ENCODE data around the gene CPM.
A peak's percentile ranks its signal among the peaks of the same experiment; 100 is the strongest.
"Not testable (repeated sequence)": the region's sequence is repeated elsewhere in the genome, so short reads cannot be mapped to it uniquely, and the experiment has no call there.

Gene CPM

GRCh38 chr12:68815232-68815927 lies 117.6 kb downstream of the CPM start:
- no peak for TF ChIP-seq CTCF (IDR thresholded peaks at IDR 0.05)
- Histone ChIP-seq H3K36me3 (peaks cover 63 to 77% (median 74%) of the 10 kb centered on the region in 3 donors), H3K4me3 (no peak overlapping the region), H3K4me1 (peaks cover 0 to 53% (median 23%) of the 10 kb centered on the region in 4 donors), H3K27me3 (no peaks in the 10 kb centered on the region), H3K27ac (no peak overlapping the region), H3K9me3 (no peaks in the 10 kb centered on the region)
- intact Hi-C loops (cut with DNase I; ENCODE audit: low total_unique reads): loop anchor here (10.0 kb wide), 1 partner anchor 491 kb away; no protein-coding TSS in a partner anchor
- DNase-seq: no peak

GRCh38 chr12:68814490-68815231 lies 118.3 kb downstream of the CPM start:
- H3K4me3 ChIP-seq: no peak overlapping the region
- peaks cover 64 to 81% (median 77%) of the 10 kb centered on the region in 3 donors for H3K36me3 ChIP-seq
- H3K9me3 ChIP-seq: no peaks in the 10 kb centered on the region
- intact Hi-C loops (cut with DNase I; ENCODE audit: low total_unique reads): loop anchor here (10.0 kb wide), 1 partner anchor 490 kb away; no protein-coding TSS in a partner anchor
- no peak for TF ChIP-seq CTCF (IDR thresholded peaks at IDR 0.05)
- H3K27ac ChIP-seq: no peak overlapping the region
- no peak for DNase-seq
- H3K4me1 ChIP-seq: peaks cover 0 to 58% (median 24%) of the 10 kb centered on the region in 4 donors
- H3K27me3 ChIP-seq: no peaks in the 10 kb centered on the region

- intact Hi-C loops (cut with DNase I; ENCODE audit: low total_unique reads): loop anchor here (10.0 kb wide), 1 partner anchor 488 kb away; no protein-coding TSS in a partner anchor
- no peak overlapping the region for H3K27ac ChIP-seq
- H3K27me3 ChIP-seq: no peaks in the 10 kb centered on the region
- DNase-seq: no peak
- peaks cover 0 to 64% (median 24%) of the 10 kb centered on the region in 4 donors for H3K4me1 ChIP-seq
- no peaks in the 10 kb centered on the region for H3K9me3 ChIP-seq
- H3K4me3 ChIP-seq: no peak overlapping the region
- no peak for TF ChIP-seq CTCF (IDR thresholded peaks at IDR 0.05)
- peaks cover 54 to 74% (median 65%) of the 10 kb centered on the region in 3 donors for H3K36me3 ChIP-seq
Observed at GRCh38 chr12:68813242-68813593, 119.8 kb downstream of the CPM start.

GRCh38 chr12:68812553-68813241 lies 120.3 kb downstream of the CPM start:
- no peaks in the 10 kb centered on the region for H3K9me3 ChIP-seq
- no peak for TF ChIP-seq CTCF (IDR thresholded peaks at IDR 0.05)
- no peak for DNase-seq
- peaks cover 0 to 64% (median 24%) of the 10 kb centered on the region in 4 donors for H3K4me1 ChIP-seq
- peaks cover 49 to 70% (median 60%) of the 10 kb centered on the region in 3 donors for H3K36me3 ChIP-seq
- no peaks in the 10 kb centered on the region for H3K27me3 ChIP-seq
- no peak overlapping the region for H3K27ac ChIP-seq
- intact Hi-C loops (cut with DNase I; ENCODE audit: low total_unique reads): loop anchor here (10.0 kb wide), 1 partner anchor 488 kb away; no protein-coding TSS in a partner anchor
- H3K4me3 ChIP-seq: no peak overlapping the region

GRCh38 chr12:68811573-68811972 lies 121.4 kb downstream of the CPM start:
- not testable (repeated sequence) for DNase-seq, H3K27me3 ChIP-seq, H3K9me3 ChIP-seq, H3K4me3 ChIP-seq
- H3K27ac ChIP-seq: peak overlapping the region in 1 of 2 donors; percentile 16
- intact Hi-C loops (cut with DNase I; ENCODE audit: low total_unique reads): loop anchor here (10.0 kb wide), 1 partner anchor 487 kb away; no protein-coding TSS in a partner anchor
- peaks cover 38 to 58% (median 49%) of the 10 kb centered on the region in 3 donors for H3K36me3 ChIP-seq
- peaks cover 0 to 68% (median 24%) of the 10 kb centered on the region in 4 donors for H3K4me1 ChIP-seq

- H3K9me3 ChIP-seq, H3K4me3 ChIP-seq, H3K27ac ChIP-seq, DNase-seq, H3K27me3 ChIP-seq: not testable (repeated sequence)
- intact Hi-C loops (cut with DNase I; ENCODE audit: low total_unique reads): loop anchor here (10.0 kb wide), 1 partner anchor 485 kb away; no protein-coding TSS in a partner anchor
- H3K36me3 ChIP-seq: peaks cover 35 to 45% (median 37%) of the 10 kb centered on the region in 3 donors
- H3K4me1 ChIP-seq: peaks cover 0 to 61% (median 23%) of the 10 kb centered on the region in 4 donors
Observed at GRCh38 chr12:68810027-68810389, 123.0 kb downstream of the CPM start.
